HEK293 (cell line): Measurements from ENCODE around the gene BZW2.

ENCODE experiments used
- BCL6B ChIP-seq: fragments of 450-650 bp; formaldehyde crosslinking; IDR thresholded peaks from 2 replicates; pipeline ENCODE4 v1.5.1; 2017; ENCODE audit warnings: missing biosample characterization, missing genetic modification characterization
- KLF10 ChIP-seq: fragments of 450-650 bp; IDR thresholded peaks from 2 replicates; pipeline ENCODE4 v1.5.1; 2018; ENCODE audit warnings: missing biosample characterization, mild to moderate bottlenecking, missing genetic modification characterization
- KLF17 ChIP-seq: fragments of 450-650 bp; formaldehyde crosslinking; IDR thresholded peaks from 2 replicates; pipeline ENCODE4 v1.5.1; 2016; ENCODE audit warnings: missing biosample characterization, missing genetic modification characterization
- PBX3 ChIP-seq: sonication (generic); formaldehyde crosslinking; IDR thresholded peaks from 2 replicates; pipeline ENCODE4 v1.8.1; 2022; ENCODE audit warnings: mild to moderate bottlenecking, moderate library complexity, missing genetic modification reagents
- PRDM4 ChIP-seq: fragments of 450-650 bp; formaldehyde crosslinking; IDR thresholded peaks from 2 replicates; pipeline ENCODE4 v1.5.1; 2017; ENCODE audit warnings: missing biosample characterization, missing genetic modification characterization
- SP2 ChIP-seq: fragments of 450-650 bp; formaldehyde crosslinking; IDR thresholded peaks from 2 replicates; pipeline ENCODE4 v1.5.1; 2016; ENCODE audit warnings: missing biosample characterization, missing genetic modification characterization
- YY1 ChIP-seq: fragments of 450-650 bp; formaldehyde crosslinking; IDR thresholded peaks from 2 replicates; pipeline ENCODE4 v1.5.1; 2018; ENCODE audit warnings: missing biosample characterization, missing genetic modification characterization
- ZBTB26 ChIP-seq: fragments of 450-650 bp; formaldehyde crosslinking; optimal IDR thresholded peaks from 2 replicates; pipeline ENCODE3; 2016; ENCODE audit warnings: missing biosample characterization, mild to moderate bottlenecking, missing genetic modification characterization
- ZFP3 ChIP-seq: fragments of 450-650 bp; formaldehyde crosslinking; IDR thresholded peaks from 2 replicates; pipeline ENCODE4 v1.5.1; 2016; ENCODE audit warnings: low read depth, missing biosample characterization, missing genetic modification characterization
- ZNF132 ChIP-seq: fragments of 450-650 bp; formaldehyde crosslinking; IDR thresholded peaks from 2 replicates; pipeline ENCODE4 v1.5.1; 2017; ENCODE audit warnings: missing biosample characterization, missing genetic modification characterization, borderline replicate concordance
- ZNF350 ChIP-seq: fragments of 450-650 bp; formaldehyde crosslinking; IDR thresholded peaks from 2 replicates; pipeline ENCODE4 v1.5.0; 2017; ENCODE audit warnings: missing biosample characterization, mild to moderate bottlenecking, missing genetic modification characterization
- ZNF362 ChIP-seq: fragments of 450-650 bp; formaldehyde crosslinking; IDR thresholded peaks from 2 replicates; pipeline ENCODE4 v1.5.1; 2016; ENCODE audit warnings: missing biosample characterization, missing genetic modification characterization
- ZNF426 ChIP-seq: fragments of 450-650 bp; formaldehyde crosslinking; IDR thresholded peaks from 2 replicates; pipeline ENCODE4 v1.5.1; 2017; ENCODE audit warnings: missing biosample characterization, missing genetic modification characterization, mild to moderate bottlenecking, inconsistent platforms, moderate library complexity
- ZNF513 ChIP-seq: fragments of 450-650 bp; IDR thresholded peaks from 2 replicates; pipeline ENCODE4 v1.5.1; 2018; ENCODE audit warnings: missing biosample characterization, missing genetic modification characterization
- ZNF549 ChIP-seq: fragments of 450-650 bp; IDR thresholded peaks from 2 replicates; pipeline ENCODE4 v1.5.1; 2018; ENCODE audit warnings: missing biosample characterization, missing genetic modification characterization, mild to moderate bottlenecking, inconsistent platforms, moderate library complexity
- ZNF555 ChIP-seq: fragments of 450-650 bp; formaldehyde crosslinking; conservative IDR thresholded peaks from 2 replicates; pipeline ENCODE4 v1.5.1; 2017; ENCODE audit warnings: missing biosample characterization, mild to moderate bottlenecking, missing genetic modification characterization, inconsistent platforms
- ZNF645 ChIP-seq: fragments of 450-650 bp; formaldehyde crosslinking; IDR thresholded peaks from 2 replicates; pipeline ENCODE4; 2016; ENCODE audit warnings: missing biosample characterization, missing genetic modification characterization
- ZNF701 ChIP-seq: fragments of 450-650 bp; formaldehyde crosslinking; IDR thresholded peaks from 2 replicates; pipeline ENCODE4 v1.5.1; 2016; ENCODE audit warnings: missing biosample characterization, missing genetic modification characterization
- ZNF791 ChIP-seq: fragments of 450-650 bp; formaldehyde crosslinking; IDR thresholded peaks from 2 replicates; pipeline ENCODE4 v1.5.1; 2016; ENCODE audit warnings: missing biosample characterization, missing genetic modification characterization
- ZSCAN23 ChIP-seq: fragments of 450-650 bp; formaldehyde crosslinking; IDR thresholded peaks from 2 replicates; pipeline ENCODE4 v1.5.1; 2016; ENCODE audit warnings: missing biosample characterization, missing genetic modification characterization
- ZSCAN5A ChIP-seq: fragments of 450-650 bp; formaldehyde crosslinking; IDR thresholded peaks from 2 replicates; pipeline ENCODE4 v1.5.1; 2016; ENCODE audit warnings: missing biosample characterization, missing genetic modification characterization
- ZXDB ChIP-seq: fragments of 450-650 bp; formaldehyde crosslinking; IDR thresholded peaks from 2 replicates; pipeline ENCODE4 v1.5.1; 2016; ENCODE audit warnings: missing biosample characterization, missing genetic modification characterization

The BZW2 gene

GRCh38 chr7:16645593-16646471 lies at the start of gene BZW2, which contains the start of gene ANKMY2 (continued):
- TF ChIP-seq ZNF791 (no peak), ZNF426 (tag by site-specific recombination) (no peak), ZSCAN23 (tag by site-specific recombination) (no peak), ZNF701 (tag by site-specific recombination) (no peak), PRDM4 (tag by site-specific recombination) (no peak), YY1 (tag by site-specific recombination) (no peak), ZNF350 (tag by site-specific recombination) (no peak), SP2 (tag by site-specific recombination) (peak; percentile 82), ZXDB (peak; percentile 38; the same call in 1 of the 2 replicates), PBX3 (CRISPR knock-in tag) (peak; percentile 37; the same call in 1 of the 2 replicates), ZSCAN5A (tag by site-specific recombination) (0 out of 2 replicates have a peak, but pooled peaks have one; percentile 31), ZNF645 (tag by site-specific recombination) (no peak), ZNF549 (tag by site-specific recombination) (no peak), ZBTB26 (tag by site-specific recombination) (peak; percentile 50), ZNF555 (no peak), KLF10 (tag by site-specific recombination) (peak; percentile 79), ZNF513 (tag by site-specific recombination) (no peak), KLF17 (tag by site-specific recombination) (peak; percentile 58; the same call in 1 of the 2 replicates), ZNF362 (no peak), ZNF132 (no peak), ZFP3 (tag by site-specific recombination) (no peak), BCL6B (tag by site-specific recombination) (no peak)
